Measurements from ENCODE around the gene PCA3.

The PCA3 gene

GRCh38 chr9:76734716-76735115 is 29.5 kb upstream of the PCA3 start:
- peaks cover 24% of the 10 kb centered on the region for H3K27me3 ChIP-seq (ENCODE audit: control insufficient read depth, low read length)
- no peak overlapping the region for H3K27ac ChIP-seq (ENCODE audit: low read depth, low read length)
- H3K36me3 ChIP-seq (ENCODE audit: control insufficient read depth, low read length), result no peaks in the 10 kb centered on the region
- H3K9me3 ChIP-seq (ENCODE audit: control insufficient read depth, insufficient read depth, low read length), result no peaks in the 10 kb centered on the region
- H3F3A ChIP-seq (ENCODE audit: control insufficient read depth, insufficient read depth), result no peaks in the 10 kb centered on the region
- H3K9me2 ChIP-seq (replicated peaks; ENCODE audit: control insufficient read depth, low read length), result no peaks in the 10 kb centered on the region
- H4K20me1 ChIP-seq (ENCODE audit: control insufficient read depth, insufficient read depth, low read depth, low read length), result no peaks in the 10 kb centered on the region
- H3K79me2 ChIP-seq (ENCODE audit: control insufficient read depth, low read length), result no peaks in the 10 kb centered on the region
- TF ChIP-seq CTCF (IDR thresholded peaks at IDR 0.05; ENCODE audit: low read depth, low read length, poor library complexity, severe bottlenecking) (no peak), EZH2phosphoT487 (IDR thresholded peaks at IDR 0.05; ENCODE audit: borderline replicate concordance, low read length) (no peak)
- no peak overlapping the region for H3K4me3 ChIP-seq (ENCODE audit: low read length)
- H3K4me2 ChIP-seq (ENCODE audit: low read length), result no peak overlapping the region
- no peaks in the 10 kb centered on the region for H3K4me1 ChIP-seq (ENCODE audit: control insufficient read depth, low read length)

DNA sequence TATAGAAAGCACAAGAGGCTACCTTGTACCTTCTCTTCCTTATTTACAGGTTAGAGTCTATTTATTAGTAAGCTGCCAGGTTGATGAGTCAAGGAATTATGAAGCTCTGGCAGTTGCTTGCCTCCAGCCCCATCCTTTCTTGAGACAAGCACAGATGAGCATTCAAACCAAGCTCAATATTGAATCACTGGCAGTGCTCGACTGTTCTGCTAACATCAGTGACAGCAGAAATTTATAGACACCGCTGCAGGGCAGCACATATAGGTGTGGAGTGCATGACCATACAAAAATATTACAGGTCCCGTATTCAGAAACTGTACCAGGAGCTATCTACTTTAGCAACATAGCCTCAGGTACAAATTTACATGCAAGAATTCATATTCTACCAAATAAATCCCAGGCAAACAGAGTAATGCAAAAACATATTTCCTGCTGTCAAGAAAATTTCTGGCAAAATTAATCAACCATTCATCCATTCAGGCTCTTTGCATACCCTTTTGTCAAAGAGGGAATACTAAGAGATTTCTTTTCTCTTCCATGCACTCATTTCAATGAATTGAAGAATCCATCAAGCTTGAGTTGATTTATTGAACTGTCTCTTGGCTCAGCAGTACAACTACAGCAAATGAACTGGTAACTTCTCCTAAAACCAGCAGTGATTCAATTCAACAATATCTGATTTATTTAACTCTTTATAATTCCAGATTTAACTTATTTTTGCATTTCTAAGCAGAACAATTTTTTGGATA is 26.9 kb upstream of the PCA3 start:
- no peaks in the 10 kb centered on the region for H3K9me3 ChIP-seq (ENCODE audit: control insufficient read depth, insufficient read depth, low read length)
- TF ChIP-seq CTCF (IDR thresholded peaks at IDR 0.05; ENCODE audit: low read depth, low read length, poor library complexity, severe bottlenecking) (no peak), EZH2phosphoT487 (IDR thresholded peaks at IDR 0.05; ENCODE audit: borderline replicate concordance, low read length) (no peak)
- peaks cover 18% of the 10 kb centered on the region for H3K27me3 ChIP-seq (ENCODE audit: control insufficient read depth, low read length)
- no peaks in the 10 kb centered on the region for H4K20me1 ChIP-seq (ENCODE audit: control insufficient read depth, insufficient read depth, low read depth, low read length)
- H3K4me3 ChIP-seq (ENCODE audit: low read length), result no peak overlapping the region
- no peaks in the 10 kb centered on the region for H3F3A ChIP-seq (ENCODE audit: control insufficient read depth, insufficient read depth)
- no peaks in the 10 kb centered on the region for H3K79me2 ChIP-seq (ENCODE audit: control insufficient read depth, low read length)
- no peaks in the 10 kb centered on the region for H3K9me2 ChIP-seq (replicated peaks; ENCODE audit: control insufficient read depth, low read length)
- H3K4me2 ChIP-seq (ENCODE audit: low read length), result no peak overlapping the region
- no peaks in the 10 kb centered on the region for H3K36me3 ChIP-seq (ENCODE audit: control insufficient read depth, low read length)
- no peaks in the 10 kb centered on the region for H3K4me1 ChIP-seq (ENCODE audit: control insufficient read depth, low read length)
- H3K27ac ChIP-seq (ENCODE audit: low read depth, low read length), result no peak overlapping the region

GRCh38 chr9:76738402-76738801 is 25.8 kb upstream of the PCA3 start:
- no peak overlapping the region for H3K4me3 ChIP-seq (ENCODE audit: low read length)
- no peaks in the 10 kb centered on the region for H3K36me3 ChIP-seq (ENCODE audit: control insufficient read depth, low read length)
- peaks cover 15% of the 10 kb centered on the region for H3K27me3 ChIP-seq (ENCODE audit: control insufficient read depth, low read length)
- H3K4me2 ChIP-seq (ENCODE audit: low read length), result no peak overlapping the region
- no peak for TF ChIP-seq EZH2phosphoT487 (IDR thresholded peaks at IDR 0.05; ENCODE audit: borderline replicate concordance, low read length)
- TF ChIP-seq CTCF (IDR thresholded peaks at IDR 0.05; ENCODE audit: low read depth, low read length, poor library complexity, severe bottlenecking), result no peak
- no peak overlapping the region for H3K27ac ChIP-seq (ENCODE audit: low read depth, low read length)
- H4K20me1 ChIP-seq (ENCODE audit: control insufficient read depth, insufficient read depth, low read depth, low read length), result no peaks in the 10 kb centered on the region
- no peaks in the 10 kb centered on the region for H3K9me2 ChIP-seq (replicated peaks; ENCODE audit: control insufficient read depth, low read length)
- no peaks in the 10 kb centered on the region for H3F3A ChIP-seq (ENCODE audit: control insufficient read depth, insufficient read depth)
- no peaks in the 10 kb centered on the region for H3K79me2 ChIP-seq (ENCODE audit: control insufficient read depth, low read length)
- no peaks in the 10 kb centered on the region for H3K4me1 ChIP-seq (ENCODE audit: control insufficient read depth, low read length)
- H3K9me3 ChIP-seq (ENCODE audit: control insufficient read depth, insufficient read depth, low read length), result no peaks in the 10 kb centered on the region

Data from DOHH2 (cell line).